Activated B cell treated with CpG ODN at 0.5 μM for 24 hours (primary cell): ENCODE results near the gene PRX. TPM values are rescaled to one million over a fixed set of nuclear protein-coding genes. Genes with fewer than 3 reads are reported as not detected.

ENCODE experiments used
- ATAC-seq: fragments of 200-7000 bp; cut with Tn5 transposase; one replicate; pipeline ENCODE4 v1.10.0; 2021; ENCODE audit warnings: low read depth, mild to moderate bottlenecking, moderate library complexity
- CTCF ChIA-PET: fragments of 350-600 bp; sonication (Branson Sonifier 250); formaldehyde crosslinking; loops from one replicate; lab custom pipeline; 2021; ENCODE audit warnings: antibody characterized with exemption; lab: Charles Lee
- POLR2A ChIA-PET: fragments of 350-600 bp; sonication (Branson Sonifier 250); formaldehyde crosslinking; loops from one replicate; lab custom pipeline; 2021; ENCODE audit warnings: antibody characterized with exemption; lab: Charles Lee
- DNase-seq: peaks from one replicate; pipeline ENCODE4 v3.0.0; 2022
- H3K27ac Mint-ChIP-seq: one replicate; pipeline ENCODE4 v1.8.0; 2020; ENCODE audit warnings: mixed read lengths
- H3K27me3 Mint-ChIP-seq: one replicate; pipeline ENCODE4 v1.8.0; 2021; ENCODE audit warnings: mixed read lengths
- H3K36me3 Mint-ChIP-seq: one replicate; pipeline ENCODE4 v1.8.0; 2021; ENCODE audit warnings: low read depth, mixed read lengths
- H3K4me1 Mint-ChIP-seq: one replicate; pipeline ENCODE4 v1.8.0; 2021; ENCODE audit warnings: mixed read lengths
- H3K4me3 Mint-ChIP-seq: one replicate; pipeline ENCODE4 v1.8.0; 2020; ENCODE audit warnings: mild to moderate bottlenecking, mixed read lengths
- H3K9me3 Mint-ChIP-seq: one replicate; pipeline ENCODE4 v1.8.0; 2020; ENCODE audit warnings: mixed read lengths
- CTCF ChIP-seq: fragments of 200-600 bp; IDR thresholded peaks from one replicate; pipeline ENCODE4 v1.8.0; 2022; ENCODE audit warnings: antibody characterized with exemption, mild to moderate bottlenecking
- intact Hi-C: fragments of 100-400 bp; cut with micrococcal nuclease; formaldehyde crosslinking; loops from one replicate; pipeline ENCODE4 v1.15.1; 2024
- total RNA-seq: library from RNA; stranded (reverse); gene quantifications from 2 replicates; pipeline ENCODE4 v1.2.3, GENCODE V29; 2022

PRX gene
- total RNA-seq, 1 donor from 2014 or later, result 1.7 TPM

- TF ChIP-seq CTCF, result no peak
- intact Hi-C loops, result no loop called here
- ATAC-seq, result no peak
- DNase-seq, result no peak
- H3K9me3 Mint-ChIP-seq, result no peaks in the 10 kb centered on the region
- no peak overlapping the region for H3K4me3 Mint-ChIP-seq
- POLR2A ChIA-PET, result no interaction called here
- no peak overlapping the region for H3K27ac Mint-ChIP-seq
- CTCF ChIA-PET, result interaction anchor here (1.4 kb wide), 1 partner anchor 109 kb away, joined by 4 read pairs; no protein-coding TSS in a partner anchor
- peaks cover 23% of the 10 kb centered on the region for H3K4me1 Mint-ChIP-seq
- no peaks in the 10 kb centered on the region for H3K36me3 Mint-ChIP-seq
- H3K27me3 Mint-ChIP-seq, result no peaks in the 10 kb centered on the region
These were observed 1.7 kb upstream of the PRX start for GRCh38 chr19:40414542-40415535.

- no peak for TF ChIP-seq CTCF
- Mint-ChIP-seq H3K4me3 (no peak overlapping the region), H3K4me1 (peaks cover 27% of the 10 kb centered on the region), H3K27me3 (no peaks in the 10 kb centered on the region), H3K27ac (no peak overlapping the region), H3K9me3 (no peaks in the 10 kb centered on the region), H3K36me3 (no peaks in the 10 kb centered on the region)
- DNase-seq (no peak), ATAC-seq (no peak)
- CTCF ChIA-PET, result interaction anchor here (1.3 kb wide), 1 partner anchor 107 kb away, joined by 3 read pairs; no protein-coding TSS in a partner anchor
- intact Hi-C loops, result no loop called here
- POLR2A ChIA-PET, result interaction anchor here (0.9 kb wide), 1 partner anchor 9 kb away, joined by 3 read pairs; no protein-coding TSS in a partner anchor
These were observed 312 bp downstream of the PRX start for GRCh38 chr19:40412866-40413265.

GRCh38 chr19:40411958-40412499, 1.1 kb downstream of the PRX start:
- Mint-ChIP-seq H3K27me3 (no peaks in the 10 kb centered on the region), H3K36me3 (no peaks in the 10 kb centered on the region), H3K27ac (no peak overlapping the region), H3K9me3 (no peaks in the 10 kb centered on the region), H3K4me3 (no peak overlapping the region), H3K4me1 (peaks cover 29% of the 10 kb centered on the region)
- intact Hi-C loops, result no loop called here
- DNase-seq (no peak), ATAC-seq (no peak)
- ChIA-PET CTCF (no interaction called here), POLR2A (interaction anchor here (0.9 kb wide), 1 partner anchor 8 kb away, joined by 3 read pairs; no protein-coding TSS in a partner anchor)
- TF ChIP-seq CTCF, result no peak

GRCh38 chr19:40411125-40411842, 1.9 kb downstream of the PRX start:
- CTCF ChIA-PET, result interaction anchor here (0.7 kb wide), 1 partner anchor 10 kb away, joined by 3 read pairs; no protein-coding TSS in a partner anchor

More at GRCh38 chr19:40411125-40411842, 1.9 kb downstream of the PRX start:
- POLR2A ChIA-PET, result interaction anchor here (1.2 to 2.9 kb wide), 2 partner anchors 10 to 15 kb away, joined by 3 to 14 read pairs; no protein-coding TSS in a partner anchor
- H3K9me3 Mint-ChIP-seq, result no peaks in the 10 kb centered on the region
- DNase-seq, result no peak
- no peaks in the 10 kb centered on the region for H3K36me3 Mint-ChIP-seq
- no peak overlapping the region for H3K27ac Mint-ChIP-seq
- peaks cover 27% of the 10 kb centered on the region for H3K4me1 Mint-ChIP-seq
- no peak for TF ChIP-seq CTCF
- peak; percentile 35 for ATAC-seq
- H3K27me3 Mint-ChIP-seq, result no peaks in the 10 kb centered on the region
- no peak overlapping the region for H3K4me3 Mint-ChIP-seq
- intact Hi-C loops, result no loop called here
